ENCODE data around the gene PON3. TPM values are rescaled to one million over a fixed set of nuclear protein-coding genes. Genes with fewer than 3 reads are reported as not detected.

The PON3 gene
- total RNA-seq, 1 donor from 2014 or later: 36.4 TPM

GRCh38 chr7:95435422-95435780, 39.2 kb upstream of the PON3 start:
- no peaks in the 10 kb centered on the region for H3K9me3 ChIP-seq
- peaks cover 15% of the 10 kb centered on the region for H3K4me1 ChIP-seq
- H3K4me3 ChIP-seq: peak overlapping the region; percentile 71
- H3K27me3 ChIP-seq: no peaks in the 10 kb centered on the region
- no peak for ATAC-seq
- intact Hi-C loops (cut with DNase I): no loop called here
- peak; percentile 58 for DNase-seq
- H3K27ac ChIP-seq: peak overlapping the region; percentile 95
- H3K36me3 ChIP-seq: no peaks in the 10 kb centered on the region
- no peak for TF ChIP-seq CTCF (IDR thresholded peaks at IDR 0.05)

GRCh38 chr7:95434557-95435421, 38.6 kb upstream of the PON3 start, which contains the start of gene PON2:
Gene PON2, minus strand, starts transcription at chr7:95435028. Its CDS starts 77 bp downstream, at chr7:95434951.
- no peak for TF ChIP-seq CTCF (IDR thresholded peaks at IDR 0.05)
- Histone ChIP-seq H3K27ac (peak within 1 kb of the TSS; percentile 95), H3K4me1 (peaks cover 15% of the 10 kb centered on the region), H3K4me3 (peak within 1 kb of the TSS; percentile 71), H3K36me3 (no peaks in the 10 kb centered on the region), H3K9me3 (no peaks in the 10 kb centered on the region), H3K27me3 (no peaks in the 10 kb centered on the region)
- ATAC-seq: peak; percentile 99
- intact Hi-C loops (cut with DNase I): no loop called here
- peak; percentile 94 for DNase-seq

- H3K36me3 ChIP-seq: no peaks in the 10 kb centered on the region
- no peak for TF ChIP-seq CTCF (IDR thresholded peaks at IDR 0.05)
- H3K27ac ChIP-seq: peak overlapping the region; percentile 95
- no peaks in the 10 kb centered on the region for H3K27me3 ChIP-seq
- H3K4me3 ChIP-seq: peak overlapping the region; percentile 71
- peaks cover 15% of the 10 kb centered on the region for H3K4me1 ChIP-seq
- DNase-seq (no peak), ATAC-seq (peak; percentile 6)
- no peaks in the 10 kb centered on the region for H3K9me3 ChIP-seq
- intact Hi-C loops (cut with DNase I): no loop called here
Observed at GRCh38 chr7:95433952-95434556, 37.9 kb upstream of the PON3 start.

GRCh38 chr7:95433129-95433528, 37.0 kb upstream of the PON3 start:
- Histone ChIP-seq H3K27me3 (no peaks in the 10 kb centered on the region), H3K9me3 (no peaks in the 10 kb centered on the region), H3K4me1 (peaks cover 15% of the 10 kb centered on the region), H3K27ac (no peak overlapping the region), H3K4me3 (peak overlapping the region; percentile 71), H3K36me3 (no peaks in the 10 kb centered on the region)
- intact Hi-C loops (cut with DNase I): no loop called here
- no peak for TF ChIP-seq CTCF (IDR thresholded peaks at IDR 0.05)
- ATAC-seq: no peak
- DNase-seq: no peak

GRCh38 chr7:95432606-95433005, 36.4 kb upstream of the PON3 start:
- Histone ChIP-seq H3K36me3 (no peaks in the 10 kb centered on the region), H3K4me1 (peaks cover 15% of the 10 kb centered on the region), H3K27me3 (no peaks in the 10 kb centered on the region), H3K9me3 (no peaks in the 10 kb centered on the region), H3K27ac (no peak overlapping the region), H3K4me3 (peak overlapping the region; percentile 71)
- DNase-seq (no peak), ATAC-seq (no peak)
- TF ChIP-seq CTCF (IDR thresholded peaks at IDR 0.05): no peak
- intact Hi-C loops (cut with DNase I): no loop called here
